ENCODE results near the gene PIK3CD. TPM values are rescaled to one million over a fixed set of nuclear protein-coding genes. Genes with fewer than 3 reads are reported as not detected.

PIK3CD gene
- total RNA-seq, 1 experiment from 2014 or later = 4.5 TPM

DNA sequence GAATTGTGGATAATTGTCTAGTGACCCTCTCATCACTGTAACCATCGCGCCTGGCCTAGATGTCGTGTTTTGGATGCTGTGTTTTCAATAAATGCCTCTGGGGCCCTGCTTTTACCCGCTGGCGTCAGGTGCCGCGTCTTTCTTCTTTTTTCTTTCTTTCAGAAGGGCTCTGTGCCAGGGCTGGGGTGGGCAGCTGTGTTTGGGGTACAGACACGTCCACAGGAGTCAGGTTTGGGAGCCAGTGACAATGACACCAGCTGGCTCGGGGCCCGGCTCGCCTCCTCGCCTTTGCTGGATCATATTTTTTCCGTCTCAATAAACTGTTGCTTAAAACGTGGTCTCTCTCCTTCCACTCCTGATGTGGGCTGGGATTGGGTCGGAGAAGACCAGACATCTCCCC is 46.7 kb upstream of the PIK3CD start:
- Histone ChIP-seq H3K27me3 (ENCODE audit: low read length) (no peaks in the 10 kb centered on the region), H3K4me1 (ENCODE audit: insufficient read depth, low read length) (no peaks in the 10 kb centered on the region), H3K79me2 (ENCODE audit: low read length) (no peaks in the 10 kb centered on the region), H2AFZ (ENCODE audit: low read length) (no peak overlapping the region), H3K9me2 (replicated peaks; ENCODE audit: low read length) (no peaks in the 10 kb centered on the region), H3K4me2 (ENCODE audit: low read length) (no peak overlapping the region), H4K20me1 (ENCODE audit: low read length) (no peaks in the 10 kb centered on the region), H3K27ac (ENCODE audit: low read length) (no peak overlapping the region), H3K4me3 (ENCODE audit: low read length) (no peak overlapping the region), H3K9me3 (ENCODE audit: low read length) (no peaks in the 10 kb centered on the region), H3K9ac (ENCODE audit: low read length) (no peak overlapping the region), H3F3A (ENCODE audit: low read length, unreplicated experiment) (no peaks in the 10 kb centered on the region), H3K36me3 (ENCODE audit: low read depth, low read length) (peaks cover 15% of the 10 kb centered on the region; the same call in 1 of the 2 replicates)
- intact Hi-C loops (cut with micrococcal nuclease) = no loop called here
- BruUV-seq (replicated peaks) = no TSS peak
- ChIA-PET CTCF (no interaction called here), POLR2A (ENCODE audit: unreplicated experiment) (no interaction called here)
- ATAC-seq (no peak), DNase-seq (no peak)
- TF ChIP-seq EZH2phosphoT487 (IDR thresholded peaks at IDR 0.05; ENCODE audit: borderline replicate concordance, low read length) = no peak
- TF ChIP-seq EZH2 (IDR thresholded peaks at IDR 0.05; ENCODE audit: low read length, unreplicated experiment) = no peak
- TF ChIP-seq, protein P1, sequence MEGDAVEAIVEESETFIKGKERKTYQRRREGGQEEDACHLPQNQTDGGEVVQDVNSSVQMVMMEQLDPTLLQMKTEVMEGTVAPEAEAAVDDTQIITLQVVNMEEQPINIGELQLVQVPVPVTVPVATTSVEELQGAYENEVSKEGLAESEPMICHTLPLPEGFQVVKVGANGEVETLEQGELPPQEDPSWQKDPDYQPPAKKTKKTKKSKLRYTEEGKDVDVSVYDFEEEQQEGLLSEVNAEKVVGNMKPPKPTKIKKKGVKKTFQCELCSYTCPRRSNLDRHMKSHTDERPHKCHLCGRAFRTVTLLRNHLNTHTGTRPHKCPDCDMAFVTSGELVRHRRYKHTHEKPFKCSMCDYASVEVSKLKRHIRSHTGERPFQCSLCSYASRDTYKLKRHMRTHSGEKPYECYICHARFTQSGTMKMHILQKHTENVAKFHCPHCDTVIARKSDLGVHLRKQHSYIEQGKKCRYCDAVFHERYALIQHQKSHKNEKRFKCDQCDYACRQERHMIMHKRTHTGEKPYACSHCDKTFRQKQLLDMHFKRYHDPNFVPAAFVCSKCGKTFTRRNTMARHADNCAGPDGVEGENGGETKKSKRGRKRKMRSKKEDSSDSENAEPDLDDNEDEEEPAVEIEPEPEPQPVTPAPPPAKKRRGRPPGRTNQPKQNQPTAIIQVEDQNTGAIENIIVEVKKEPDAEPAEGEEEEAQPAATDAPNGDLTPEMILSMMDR (conservative IDR thresholded peaks at IDR 0.05; ENCODE audit: low read depth, low read length) = no peak

DNA sequence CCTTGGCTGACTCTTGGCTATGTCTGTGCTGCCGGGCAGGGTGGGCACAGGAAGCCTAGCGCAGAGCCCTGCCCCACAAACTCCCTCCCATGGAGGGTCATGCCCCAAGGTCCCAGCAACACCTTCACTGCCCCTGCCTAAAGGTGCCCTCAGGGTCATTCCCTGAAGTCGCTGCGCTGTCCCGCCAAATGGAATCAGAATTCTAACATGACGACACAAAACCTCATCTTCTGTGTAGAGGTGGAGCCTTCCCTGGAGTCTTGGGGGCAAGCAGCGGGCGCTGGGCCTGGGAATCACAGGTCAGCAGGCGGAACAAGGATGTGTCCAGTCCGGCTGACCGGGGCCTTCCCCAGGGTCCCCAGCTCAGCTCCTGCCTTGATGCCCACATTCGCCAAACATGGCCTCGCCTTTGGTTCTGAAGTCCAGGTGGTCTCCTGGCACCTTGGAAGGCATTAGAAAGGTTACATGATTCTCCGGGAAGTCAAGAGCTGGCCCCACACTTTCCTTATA is 45.5 kb upstream of the PIK3CD start:
- Histone ChIP-seq H3K36me3 (ENCODE audit: low read depth, low read length) (peaks cover 8% of the 10 kb centered on the region; the same call in 1 of the 2 replicates), H3K27ac (ENCODE audit: low read length) (no peak overlapping the region), H3K4me3 (ENCODE audit: low read length) (no peak overlapping the region), H3K4me2 (ENCODE audit: low read length) (no peak overlapping the region), H3K9me3 (ENCODE audit: low read length) (no peaks in the 10 kb centered on the region), H2AFZ (ENCODE audit: low read length) (no peak overlapping the region), H3K9me2 (replicated peaks; ENCODE audit: low read length) (no peaks in the 10 kb centered on the region), H3F3A (ENCODE audit: low read length, unreplicated experiment) (no peaks in the 10 kb centered on the region), H3K27me3 (ENCODE audit: low read length) (no peaks in the 10 kb centered on the region), H3K9ac (ENCODE audit: low read length) (no peak overlapping the region), H4K20me1 (ENCODE audit: low read length) (no peaks in the 10 kb centered on the region), H3K79me2 (ENCODE audit: low read length) (no peaks in the 10 kb centered on the region), H3K4me1 (ENCODE audit: insufficient read depth, low read length) (no peaks in the 10 kb centered on the region)
- intact Hi-C loops (cut with micrococcal nuclease) = no loop called here
- ChIA-PET CTCF (no interaction called here), POLR2A (ENCODE audit: unreplicated experiment) (no interaction called here)
- BruUV-seq (replicated peaks) = no TSS peak
- TF ChIP-seq EZH2 (IDR thresholded peaks at IDR 0.05; ENCODE audit: low read length, unreplicated experiment) = no peak
- TF ChIP-seq, protein P1 (conservative IDR thresholded peaks at IDR 0.05; ENCODE audit: low read depth, low read length) = no peak
- no peak for TF ChIP-seq EZH2phosphoT487 (IDR thresholded peaks at IDR 0.05; ENCODE audit: borderline replicate concordance, low read length)
- ATAC-seq (no peak), DNase-seq (no peak)

DNA sequence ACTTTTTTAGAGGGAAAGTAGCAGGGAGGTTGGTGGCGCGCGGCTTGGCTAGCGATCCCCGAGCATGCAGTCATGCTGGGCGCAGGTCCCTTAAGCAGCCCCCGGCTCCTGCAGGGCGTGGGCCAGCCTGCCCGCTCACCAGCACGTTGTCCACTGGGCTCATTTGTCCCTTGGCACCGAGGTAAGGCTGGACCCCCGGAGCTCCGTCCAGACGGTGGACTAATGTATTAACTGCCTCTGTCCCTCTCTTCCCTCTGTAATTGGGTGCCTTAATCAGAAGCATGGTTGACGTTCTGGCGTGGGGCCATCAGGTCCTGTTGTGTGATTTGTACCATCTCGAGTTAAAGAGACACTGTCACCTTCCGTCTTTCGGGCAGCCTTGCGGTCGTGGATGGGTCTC is 45.1 kb upstream of the PIK3CD start:
- no peaks in the 10 kb centered on the region for H3K4me1 ChIP-seq (ENCODE audit: insufficient read depth, low read length)
- ATAC-seq (no peak), DNase-seq (no peak)
- no peaks in the 10 kb centered on the region for H4K20me1 ChIP-seq (ENCODE audit: low read length)
- peaks cover 4% of the 10 kb centered on the region; the same call in 1 of the 2 replicates for H3K36me3 ChIP-seq (ENCODE audit: low read depth, low read length)
- no peaks in the 10 kb centered on the region for H3K27me3 ChIP-seq (ENCODE audit: low read length)
- TF ChIP-seq EZH2 (IDR thresholded peaks at IDR 0.05; ENCODE audit: low read length, unreplicated experiment) = no peak
- TF ChIP-seq, protein P1 (conservative IDR thresholded peaks at IDR 0.05; ENCODE audit: low read depth, low read length) = no peak
- TF ChIP-seq EZH2phosphoT487 (IDR thresholded peaks at IDR 0.05; ENCODE audit: borderline replicate concordance, low read length) = no peak
- no peaks in the 10 kb centered on the region for H3F3A ChIP-seq (ENCODE audit: low read length, unreplicated experiment)
- no peak overlapping the region for H3K4me2 ChIP-seq (ENCODE audit: low read length)
- no peaks in the 10 kb centered on the region for H3K9me3 ChIP-seq (ENCODE audit: low read length)
- intact Hi-C loops (cut with micrococcal nuclease) = no loop called here
- ChIA-PET CTCF (no interaction called here), POLR2A (ENCODE audit: unreplicated experiment) (no interaction called here)
- H3K79me2 ChIP-seq (ENCODE audit: low read length) = no peaks in the 10 kb centered on the region
- H3K9ac ChIP-seq (ENCODE audit: low read length) = no peak overlapping the region
- H2AFZ ChIP-seq (ENCODE audit: low read length) = no peak overlapping the region
- no peak overlapping the region for H3K4me3 ChIP-seq (ENCODE audit: low read length)
- no TSS peak for BruUV-seq (replicated peaks)
- H3K27ac ChIP-seq (ENCODE audit: low read length) = no peak overlapping the region
- no peaks in the 10 kb centered on the region for H3K9me2 ChIP-seq (replicated peaks; ENCODE audit: low read length)
